Caco-2 (cell line): ENCODE results near the gene HSPB9. TPM values are rescaled to one million over a fixed set of nuclear protein-coding genes. Genes with fewer than 3 reads are reported as not detected.

ENCODE experiments used
- BruUV-seq: library from RNA; stranded (reverse); fragments of 400-500 nt; replicated peaks from 2 replicates; lab custom pipeline; 2021; lab: Mats Ljungman, UMichigan
- CTCF ChIA-PET: fragments of 300-600 bp; sonication (Branson Sonifier 250); formaldehyde crosslinking; loops from one replicate; lab custom pipeline; 2022; ENCODE audit warnings: antibody characterized with exemption; lab: Charles Lee
- POLR2A ChIA-PET: fragments of 300-600 bp; sonication (Branson Sonifier 250); formaldehyde crosslinking; loops from one replicate; lab custom pipeline; 2022; ENCODE audit warnings: antibody characterized with exemption; lab: Charles Lee
- DNase-seq, 2 experiments: peaks; one replicate each; pipeline versions ENCODE4 v3.0.0 to v3.0.0-alpha.2; 2020 to 2022
- H3K27me3 ChIP-seq: replicated peaks from 2 replicates; pipeline ENCODE4 v1.6.0; 2011; ENCODE audit warnings: low read length; ENCODE audit not compliant: control insufficient read depth, insufficient read depth
- H3K36me3 ChIP-seq: 2 replicates; pipeline ENCODE4 v1.5.1; 2011; ENCODE audit warnings: low read length; ENCODE audit not compliant: control insufficient read depth, insufficient read depth
- H3K4me1 ChIP-seq: fragments of 250-450 bp; sonication (Bioruptor Pico); 2 replicates; pipeline ENCODE4 v1.5.1; 2020; ENCODE audit warnings: mild to moderate bottlenecking
- H3K4me3 ChIP-seq: 2 replicates; pipeline ENCODE4 v1.5.1; 2011; ENCODE audit warnings: low read depth, mild to moderate bottlenecking, control low read depth, low read length
- H3K9me3 ChIP-seq: fragments of 250-450 bp; sonication (Bioruptor Pico); 2 replicates; pipeline ENCODE4 v1.5.1; 2020; ENCODE audit warnings: mild to moderate bottlenecking, moderate library complexity
- H3K27ac Mint-ChIP-seq: one replicate; pipeline ENCODE4 v1.8.0; 2022; ENCODE audit warnings: mixed read lengths; ENCODE audit not compliant: unreplicated experiment
- H3K27me3 Mint-ChIP-seq: one replicate; pipeline ENCODE4 v1.8.0; 2022; ENCODE audit warnings: mixed read lengths; ENCODE audit not compliant: insufficient read depth, unreplicated experiment
- H3K36me3 Mint-ChIP-seq: one replicate; pipeline ENCODE4 v1.8.0; 2022; ENCODE audit warnings: mild to moderate bottlenecking, mixed read lengths; ENCODE audit not compliant: insufficient read depth, unreplicated experiment
- H3K4me1 Mint-ChIP-seq: one replicate; pipeline ENCODE4 v1.8.0; 2022; ENCODE audit warnings: low read depth, mixed read lengths; ENCODE audit not compliant: unreplicated experiment
- H3K4me3 Mint-ChIP-seq: one replicate; pipeline ENCODE4 v1.8.0; 2022; ENCODE audit warnings: mild to moderate bottlenecking, moderate library complexity, mixed read lengths; ENCODE audit not compliant: unreplicated experiment
- H3K9me3 Mint-ChIP-seq: one replicate; pipeline ENCODE4 v1.8.0; 2022; ENCODE audit warnings: mixed read lengths; ENCODE audit not compliant: unreplicated experiment
- CTCF ChIP-seq, 2 experiments: fragments of 200-600 bp in 1 of 2; IDR thresholded peaks; 1 replicate in 1 of 2; 2 replicates in 1 of 2; pipeline versions ENCODE4 v1.5.1 to v1.8.0; 2011 to 2022; ENCODE audit warnings: antibody characterized with exemption in 1 of 2, control low read depth in 1 of 2, inconsistent platforms in 1 of 2, low read depth in 1 of 2, low read length in 1 of 2, mild to moderate bottlenecking in 1 of 2, moderate library complexity in 1 of 2; ENCODE audit not compliant: insufficient read depth in 1 of 2, severe bottlenecking in 1 of 2, unreplicated experiment in 1 of 2
- intact Hi-C: fragments of 100-400 bp; cut with micrococcal nuclease; formaldehyde crosslinking; loops from one replicate; pipeline ENCODE4 v1.10.0; 2022; ENCODE audit not compliant: unreplicated experiment
- total RNA-seq: library from RNA; stranded (reverse); gene quantifications from 2 replicates; pipeline ENCODE4 v1.2.3, GENCODE V29; 2022

Gene HSPB9
- total RNA-seq, 1 experiment from 2014 or later, result not detected

- H3K9me3 Mint-ChIP-seq, result no peaks in the 10 kb centered on the region
- H3K36me3 ChIP-seq, result no peaks in the 10 kb centered on the region
- no peaks in the 10 kb centered on the region for H3K4me1 Mint-ChIP-seq
- H3K9me3 ChIP-seq, result no peaks in the 10 kb centered on the region
- H3K27me3 ChIP-seq, result no peaks in the 10 kb centered on the region
- CTCF ChIA-PET, result interaction anchor here (0.5 to 0.6 kb wide), 2 partner anchors 20 to 26 kb away, joined by 3 to 4 read pairs; no protein-coding TSS in a partner anchor
- no peak overlapping the region for H3K4me3 Mint-ChIP-seq
- no TSS peak for BruUV-seq
- intact Hi-C loops, result no loop called here
- DNase-seq, result no peak
- H3K27me3 Mint-ChIP-seq, result no peaks in the 10 kb centered on the region
- H3K4me1 ChIP-seq, result no peaks in the 10 kb centered on the region
- H3K4me3 ChIP-seq, result no peak overlapping the region
- POLR2A ChIA-PET, result no interaction called here
- H3K27ac Mint-ChIP-seq, result no peak overlapping the region
- TF ChIP-seq CTCF (IDR thresholded peaks at IDR 0.05; ENCODE audit: insufficient read depth in 1 of 2, low read depth in 1 of 2, low read length in 1 of 2, severe bottlenecking in 1 of 2, unreplicated experiment in 1 of 2), result no peak
- H3K36me3 Mint-ChIP-seq, result no peaks in the 10 kb centered on the region
Observed at GRCh38 chr17:42076797-42077559, 45.6 kb upstream of the HSPB9 start.

- Histone ChIP-seq H3K36me3 (no peaks in the 10 kb centered on the region), H3K4me3 (no peak overlapping the region), H3K27me3 (no peaks in the 10 kb centered on the region), H3K9me3 (no peaks in the 10 kb centered on the region), H3K4me1 (no peaks in the 10 kb centered on the region)
- DNase-seq, result no peak
- no peak for TF ChIP-seq CTCF (IDR thresholded peaks at IDR 0.05; ENCODE audit: insufficient read depth in 1 of 2, low read depth in 1 of 2, low read length in 1 of 2, severe bottlenecking in 1 of 2, unreplicated experiment in 1 of 2)
- H3K36me3 Mint-ChIP-seq, result no peaks in the 10 kb centered on the region
- H3K27ac Mint-ChIP-seq, result no peak overlapping the region
- intact Hi-C loops, result no loop called here
- H3K4me3 Mint-ChIP-seq, result no peak overlapping the region
- no peaks in the 10 kb centered on the region for H3K9me3 Mint-ChIP-seq
- POLR2A ChIA-PET, result no interaction called here
- no peaks in the 10 kb centered on the region for H3K4me1 Mint-ChIP-seq
- CTCF ChIA-PET, result interaction anchor here (0.6 kb wide), 1 partner anchor 25 kb away, joined by 4 read pairs; no protein-coding TSS in a partner anchor
- no TSS peak for BruUV-seq
- no peaks in the 10 kb centered on the region for H3K27me3 Mint-ChIP-seq
Observed at GRCh38 chr17:42077755-42078154, 44.8 kb upstream of the HSPB9 start.

- H3K36me3 ChIP-seq, result no peaks in the 10 kb centered on the region
- Mint-ChIP-seq H3K36me3 (no peaks in the 10 kb centered on the region), H3K4me1 (no peaks in the 10 kb centered on the region), H3K27ac (no peak overlapping the region), H3K9me3 (no peaks in the 10 kb centered on the region), H3K27me3 (no peaks in the 10 kb centered on the region), H3K4me3 (no peak overlapping the region)
- H3K9me3 ChIP-seq, result no peaks in the 10 kb centered on the region
- no peak for DNase-seq
- H3K4me3 ChIP-seq, result no peak overlapping the region
- no peak for TF ChIP-seq CTCF (IDR thresholded peaks at IDR 0.05; ENCODE audit: insufficient read depth in 1 of 2, low read depth in 1 of 2, low read length in 1 of 2, severe bottlenecking in 1 of 2, unreplicated experiment in 1 of 2)
- H3K4me1 ChIP-seq, result no peaks in the 10 kb centered on the region
- ChIA-PET POLR2A (interaction anchor here (0.6 kb wide), 1 partner anchor 10 kb away, joined by 3 read pairs; no protein-coding TSS in a partner anchor), CTCF (interaction anchor here (0.7 kb wide), 2 partner anchors 267 to 688 kb away, joined by 6 read pairs; partner anchors contain the start of gene P3H4)
- intact Hi-C loops, result no loop called here
- no TSS peak for BruUV-seq
- H3K27me3 ChIP-seq, result no peaks in the 10 kb centered on the region
Observed at GRCh38 chr17:42078396-42079043, 44.1 kb upstream of the HSPB9 start.
